Epithelial cell of prostate (primary cell): ENCODE results near the gene QPRT.
"Not testable (repeated sequence)": the region's sequence is repeated elsewhere in the genome, so short reads cannot be mapped to it uniquely, and the experiment has no call there.

ENCODE experiments used
- DNase-seq: peaks from one replicate; pipeline ENCODE4 v3.0.0-alpha.2; 2011; ENCODE audit warnings: low read depth, low spot score
- H3K27ac ChIP-seq: fragments of 450-650 bp; 2 replicates; pipeline ENCODE4 v1.5.1; 2017; ENCODE audit warnings: mild to moderate bottlenecking

QPRT gene

DNA sequence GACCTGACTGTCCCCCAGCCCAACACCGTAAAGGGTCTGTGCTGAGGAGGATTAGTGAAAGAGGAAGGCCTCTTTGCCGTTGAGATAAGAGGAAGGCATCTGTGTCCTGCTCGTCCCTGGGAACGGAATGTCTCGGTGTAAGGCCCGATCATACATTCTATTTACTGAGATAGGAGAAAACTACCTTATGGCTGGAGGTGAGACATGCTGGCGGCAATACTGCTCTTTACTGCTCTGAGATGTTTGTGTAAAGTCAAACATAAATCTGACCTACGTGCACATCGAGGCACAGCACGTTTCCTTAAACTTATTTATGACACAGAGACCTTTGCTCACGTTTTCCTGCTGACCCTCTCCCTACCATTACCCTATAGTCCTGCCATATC is 61.6 kb downstream of the QPRT start:
- not testable (repeated sequence) for DNase-seq, H3K27ac ChIP-seq

DNA sequence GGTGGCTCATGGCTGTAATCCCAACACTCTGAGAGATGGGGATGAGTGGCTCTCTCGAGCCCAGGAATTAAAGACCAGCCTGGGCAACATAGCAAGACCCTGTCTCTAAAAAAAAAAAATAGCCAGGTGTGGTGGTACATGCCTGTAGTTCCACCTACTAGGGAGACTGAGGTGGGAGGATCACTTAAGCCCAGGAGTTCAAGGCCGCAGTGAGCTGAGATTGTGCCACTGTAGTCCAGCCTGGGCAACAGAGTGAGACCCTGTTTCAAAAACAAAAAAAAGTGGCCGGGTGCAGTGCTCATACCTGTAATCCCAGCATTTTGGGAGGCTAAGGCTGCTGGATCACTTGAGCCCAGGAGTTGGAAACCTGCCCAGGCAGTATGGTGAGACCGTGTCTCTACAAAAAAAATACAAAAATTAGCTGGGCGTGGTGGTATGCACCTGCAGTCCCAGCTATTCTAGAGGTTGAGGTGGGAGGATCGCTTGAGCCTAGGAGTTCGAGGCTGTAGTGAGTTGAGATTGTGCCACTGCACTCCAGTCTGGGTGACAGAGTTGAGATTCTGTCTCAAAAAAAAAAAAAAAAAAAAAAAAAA is 63.8 kb downstream of the QPRT start:
- no peak for DNase-seq
- no peak overlapping the region for H3K27ac ChIP-seq

DNA sequence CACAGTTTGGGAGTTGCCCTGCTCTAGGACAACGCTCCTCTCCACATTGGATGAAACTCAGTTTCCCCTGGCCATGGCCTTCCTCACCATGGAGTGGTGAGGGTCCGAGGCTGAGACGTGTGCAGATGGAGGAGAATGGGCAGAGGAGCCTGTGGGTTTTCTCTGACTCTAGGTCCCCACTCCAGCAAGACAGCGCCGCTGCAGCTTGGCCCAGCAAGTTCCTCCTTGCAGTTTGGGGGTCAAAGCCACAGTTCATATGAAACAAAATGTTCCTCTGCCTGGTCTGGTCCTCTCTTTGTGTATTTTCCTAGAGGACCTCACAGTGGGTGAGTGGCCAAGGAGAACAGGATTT is 64.5 kb downstream of the QPRT start:
- H3K27ac ChIP-seq = no peak overlapping the region
- DNase-seq = no peak

DNA sequence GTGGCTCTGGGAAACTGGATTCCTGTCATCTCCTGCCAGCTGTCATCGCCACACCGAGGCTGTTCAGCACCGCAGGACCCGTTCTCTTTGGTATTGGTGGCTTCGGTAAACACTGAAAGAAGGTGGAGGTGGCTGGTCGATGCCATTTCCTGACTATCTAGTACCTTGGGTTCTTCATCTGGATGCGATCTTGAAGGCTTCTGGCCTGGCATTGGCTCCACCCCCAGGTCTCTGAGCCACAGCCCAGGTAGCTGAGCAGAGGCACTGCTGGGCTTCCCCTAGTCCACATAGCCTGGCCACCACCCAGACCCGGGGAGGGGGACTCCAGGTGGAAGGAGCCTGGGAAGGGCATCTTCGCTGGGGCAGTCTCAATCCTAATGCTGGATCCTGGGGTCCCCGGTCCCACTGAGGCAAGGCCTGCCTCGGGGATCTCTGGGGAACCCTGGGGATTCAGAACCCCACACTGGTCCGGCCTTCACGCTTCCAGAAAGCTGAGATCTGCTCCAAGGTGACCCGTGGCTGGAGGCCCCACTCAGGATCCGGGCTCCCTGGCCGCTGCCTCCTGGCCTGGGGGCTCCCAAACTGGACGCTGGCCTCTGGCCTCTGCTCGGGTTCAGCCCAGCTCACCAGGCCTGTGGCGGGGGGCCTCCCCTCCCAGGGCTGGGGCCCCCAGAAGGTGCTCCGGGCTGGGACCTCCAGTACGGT is 65.0 kb downstream of the QPRT start:
- DNase-seq = no peak
- no peak overlapping the region for H3K27ac ChIP-seq

DNA sequence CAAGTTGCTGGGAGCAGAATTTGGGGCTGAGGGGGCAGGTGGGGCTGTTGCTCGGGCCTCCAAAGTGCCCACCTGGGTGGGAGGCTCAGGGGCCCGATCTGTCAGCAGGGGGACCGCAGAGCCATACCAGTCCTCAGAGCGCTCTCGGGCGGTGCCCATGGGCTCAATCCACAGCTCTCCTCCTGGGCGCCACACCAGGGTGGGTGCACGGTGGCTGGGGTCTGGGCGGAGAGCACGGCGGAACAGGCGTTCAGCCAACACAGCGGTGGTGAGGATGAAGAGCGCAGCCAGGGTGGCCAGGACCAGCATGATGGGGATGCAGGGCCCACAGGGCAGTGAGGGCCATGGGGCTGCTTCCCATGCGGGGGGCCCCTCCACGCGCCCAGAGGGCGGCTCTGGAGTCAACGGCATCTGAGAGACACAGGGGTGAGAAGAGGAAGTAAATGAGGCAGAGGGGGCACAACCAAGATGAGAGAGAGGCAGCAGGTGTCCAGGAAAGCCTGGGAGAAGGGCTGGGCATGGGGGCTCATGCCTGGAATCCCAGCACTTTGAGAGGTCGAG is 65.6 kb downstream of the QPRT start:
- DNase-seq = no peak
- no peak overlapping the region for H3K27ac ChIP-seq

DNA sequence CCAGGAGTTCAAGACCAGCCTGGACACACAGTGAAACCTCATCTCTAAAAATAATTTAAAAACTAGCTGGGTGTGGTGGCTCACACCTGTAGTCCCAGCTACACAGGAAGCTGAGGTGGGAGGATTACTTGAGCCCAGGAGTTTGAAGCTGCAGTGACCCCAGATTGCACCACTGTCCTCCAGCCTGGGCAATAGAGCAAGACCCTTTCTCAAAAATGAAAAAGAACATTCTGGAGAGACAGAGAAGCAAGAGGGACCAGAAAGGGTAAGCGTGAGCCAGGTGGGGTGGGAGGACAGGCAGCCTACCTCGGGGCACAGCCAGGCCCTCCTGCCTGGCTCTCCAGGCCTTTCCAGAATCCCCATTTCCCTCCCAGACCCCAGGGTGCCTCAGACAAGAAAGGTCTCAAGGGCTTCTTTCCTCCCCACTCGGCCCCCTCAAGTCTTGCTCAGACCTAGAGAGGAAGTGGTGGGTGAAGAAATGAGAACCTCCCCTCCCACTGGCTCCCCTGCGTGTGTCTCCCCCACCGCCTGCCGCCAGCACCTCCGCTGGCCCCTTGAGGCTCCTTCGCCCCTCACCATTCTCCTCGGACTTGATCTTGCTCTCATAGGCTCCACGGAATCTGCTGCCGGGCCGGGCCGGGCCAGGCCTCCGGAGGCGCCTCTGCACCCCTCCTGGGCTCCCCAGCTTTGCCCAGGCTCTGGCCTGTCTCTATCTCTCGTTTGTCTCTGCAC is 66.3 kb downstream of the QPRT start:
- no peak overlapping the region for H3K27ac ChIP-seq
- DNase-seq = no peak

DNA sequence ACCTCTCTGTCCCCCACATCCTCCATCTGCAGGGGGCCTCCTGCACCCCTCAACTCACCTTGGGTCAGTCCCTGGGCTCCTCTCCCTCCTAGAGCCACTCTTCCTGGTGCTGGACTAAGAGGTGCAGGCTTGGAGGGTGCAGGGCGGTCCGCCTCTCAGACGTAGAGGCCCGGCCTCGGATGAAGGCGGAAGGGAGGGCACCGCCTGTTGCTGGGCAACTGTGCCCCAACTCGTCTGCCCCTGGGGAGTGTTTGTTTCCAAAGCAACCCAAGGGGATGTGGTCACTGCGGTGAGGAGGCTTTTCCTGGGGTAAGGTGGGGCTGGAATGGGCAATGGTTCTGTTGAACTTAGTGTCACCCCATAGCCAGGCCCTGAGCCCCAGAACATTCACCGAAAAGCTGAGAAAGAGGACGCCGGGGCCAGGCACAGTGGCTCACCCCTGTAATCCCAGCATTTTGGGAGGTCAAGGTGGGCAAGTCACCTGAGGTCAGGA is 66.9 kb downstream of the QPRT start, which contains the start of gene C16orf54:
TSS of gene C16orf54 (minus strand) at position 138 of the 493 bp plus-strand sequence. CDS start 1,039 bp downstream, outside the sequence.
- H3K27ac ChIP-seq = no peak within 1 kb of the TSS
- DNase-seq = no peak

DNA sequence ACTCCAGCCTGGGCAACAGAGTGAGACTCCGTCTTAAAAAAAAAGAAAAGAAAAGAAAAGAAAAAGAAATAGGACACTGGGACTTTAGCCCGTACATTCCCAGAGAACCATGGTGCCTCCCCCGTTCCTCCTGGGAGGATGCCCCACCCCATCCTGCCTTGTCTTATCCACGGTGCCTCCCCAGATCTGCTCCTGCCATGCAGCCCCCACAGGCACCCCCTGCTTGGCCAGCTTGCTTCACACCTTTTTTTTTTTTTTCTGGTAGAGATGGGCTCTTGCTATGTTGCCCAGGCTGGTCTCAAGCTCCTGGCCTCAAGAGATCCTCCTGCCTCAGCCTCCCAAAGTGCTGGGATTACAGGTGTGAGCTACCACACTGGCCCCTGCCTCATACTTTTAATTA is 67.5 kb downstream of the QPRT start:
- H3K27ac ChIP-seq, DNase-seq: not testable (repeated sequence)
